Kidney (tissue), 14 donors: ENCODE results near the gene PLA2R1. TPM values are rescaled to one million over a fixed set of nuclear protein-coding genes. Genes with fewer than 3 reads are reported as not detected.

Source experiments
- DNase-seq, 5 donors: peaks; one replicate each; pipeline ENCODE4 v3.0.0-alpha.2; 2013 to 2020
- FAIRE-seq: peaks from 2 replicates; lab custom pipeline; 2012; peaks lifted over from hg19 to GRCh38; lab: Jason Lieb, UNC
- H3K27ac ChIP-seq, 2 donors: one replicate each; pipeline ENCODE4 v1.7.0; 2013; ENCODE audit warnings: low read depth in 2 of 2, low read length in 2 of 2, inconsistent platforms in 1 of 2
- H3K27me3 ChIP-seq: one replicate; pipeline ENCODE4 v1.7.1; 2013; ENCODE audit warnings: low read length, inconsistent platforms; ENCODE audit not compliant: control insufficient read depth, insufficient read depth
- H3K36me3 ChIP-seq, 3 donors: one replicate each; pipeline versions ENCODE4 v1.7.0 to v1.7.1; 2013; ENCODE audit warnings: low read length in 3 of 3, control low read depth in 1 of 3, inconsistent platforms in 1 of 3; ENCODE audit not compliant: insufficient read depth in 3 of 3, control insufficient read depth in 2 of 3
- H3K4me1 ChIP-seq, 3 donors: one replicate each; pipeline versions ENCODE4 v1.7.0 to v1.7.1; 2013; ENCODE audit warnings: low read length in 3 of 3, inconsistent platforms in 1 of 3, low read depth in 1 of 3; ENCODE audit not compliant: control insufficient read depth in 2 of 3, insufficient read depth in 2 of 3
- H3K4me3 ChIP-seq, 3 donors: one replicate each; pipeline versions ENCODE4 v1.7.0 to v1.8.1; 2013; ENCODE audit warnings: low read length in 3 of 3, control low read depth in 1 of 3, inconsistent platforms in 1 of 3
- H3K9ac ChIP-seq, 3 donors: one replicate each; pipeline versions ENCODE4 v1.7.0 to v1.7.1; 2013; ENCODE audit warnings: low read length in 3 of 3, control low read depth in 1 of 3, inconsistent platforms in 1 of 3
- H3K9me3 ChIP-seq, 3 donors: one replicate each; pipeline versions ENCODE4 v1.7.0 to v1.7.1; 2013; ENCODE audit warnings: low read length in 3 of 3, control low read depth in 1 of 3, inconsistent platforms in 1 of 3; ENCODE audit not compliant: control insufficient read depth in 2 of 3, insufficient read depth in 1 of 3
- CTCF ChIP-seq: IDR thresholded peaks from 3 replicates; pipeline ENCODE4 v1.5.1; 2012; ENCODE audit warnings: mild to moderate bottlenecking, moderate library complexity, borderline replicate concordance; ENCODE audit not compliant: insufficient read depth; ENCODE audit errors: extremely low read depth
- intact Hi-C: fragments of 100-400 bp; cut with DNase I; formaldehyde crosslinking; loops from one replicate; pipeline ENCODE4 v1.11.1; 2022
- polyA plus RNA-seq: library from polyadenylated mRNA; stranded (reverse); fragments of 350-450 nt; fragmentation: Illumina TruSeq; extraction: RNeasy Lipid Tissue Mini Kit (QIAGEN cat#74804); gene quantifications from one replicate; pipeline ENCODE4 v1.2.3, GENCODE V29; 2014; ENCODE audit warnings: low read depth, low replicate concordance; ENCODE audit not compliant: insufficient read depth
- total RNA-seq: library from RNA; stranded (reverse); fragmentation: NEBNext Ultra II Directional; extraction: Animal tissue kit (Norgen Biotek cat#: 25700); gene quantifications from one replicate; pipeline ENCODE4 v1.2.1, GENCODE V29; 2021
- donor health status: control.
- donor health status: control.
- donor health status: control.
- donor health status: control.
- donor health status: control.
- donor health status: DM: yes; HTN: yes; CAD: no.
- donor health status: Normal renal cell carcinoma (clear cell type).

PLA2R1 gene
- total and polyA plus RNA-seq, 2 donors from 2014 or later, result 6.6 to 71.9 TPM

GRCh38 chr2:160028431-160029269, 33.8 kb downstream of the PLA2R1 start:
- no peaks in the 10 kb centered on the region for H3K9me3 ChIP-seq
- H3K27me3 ChIP-seq, result no peaks in the 10 kb centered on the region
- no peak for TF ChIP-seq CTCF
- DNase-seq, result peak in 1 of 5 donors; percentile 52
- no peak overlapping the region for H3K9ac ChIP-seq
- H3K4me1 ChIP-seq, result no peaks in the 10 kb centered on the region
- no peak overlapping the region for H3K4me3 ChIP-seq
- no peaks in the 10 kb centered on the region for H3K36me3 ChIP-seq
- no peak overlapping the region for H3K27ac ChIP-seq
- intact Hi-C loops, result no loop called here
- FAIRE-seq, result no peak

GRCh38 chr2:160022162-160022561, 40.3 kb downstream of the PLA2R1 start:
- intact Hi-C loops, result no loop called here
- Histone ChIP-seq H3K27ac (no peak overlapping the region), H3K4me3 (no peak overlapping the region), H3K9me3 (peaks cover 0 to 5% (median 2%) of the 10 kb centered on the region in 3 donors), H3K4me1 (no peaks in the 10 kb centered on the region), H3K9ac (no peak overlapping the region), H3K36me3 (no peaks in the 10 kb centered on the region), H3K27me3 (no peaks in the 10 kb centered on the region)
- FAIRE-seq (no peak), DNase-seq (no peak)
- TF ChIP-seq CTCF, result no peak

- TF ChIP-seq CTCF, result no peak
- no peak overlapping the region for H3K4me3 ChIP-seq
- FAIRE-seq (no peak), DNase-seq (no peak)
- no peaks in the 10 kb centered on the region for H3K36me3 ChIP-seq
- intact Hi-C loops, result no loop called here
- peaks cover 0 to 5% (median 2%) of the 10 kb centered on the region in 3 donors for H3K9me3 ChIP-seq
- no peak overlapping the region for H3K9ac ChIP-seq
- H3K27ac ChIP-seq, result no peak overlapping the region
- H3K4me1 ChIP-seq, result no peaks in the 10 kb centered on the region
- H3K27me3 ChIP-seq, result no peaks in the 10 kb centered on the region
Measured at GRCh38 chr2:160019374-160020090, 42.9 kb downstream of the PLA2R1 start.
